Heart left ventricle (tissue), 16 donors: ENCODE data around the gene CES2. TPM values are rescaled to one million over a fixed set of nuclear protein-coding genes. Genes with fewer than 3 reads are reported as not detected.
A peak's percentile ranks its signal among the peaks of the same experiment; 100 is the strongest.

ENCODE experiments used
- ATAC-seq, 4 donors: fragments of 200-7000 bp; cut with Tn5 transposase; one replicate each; pipeline ENCODE4 v1.9.1; 2020 to 2022; ENCODE audit warnings: moderate library complexity in 4 of 4, mild to moderate bottlenecking in 3 of 4, moderate number of reproducible peaks in 1 of 4
- DNase-seq, 5 donors: peaks; one replicate each; pipeline ENCODE4 v3.0.0-alpha.2; 2020
- H3K27ac ChIP-seq, 12 donors: fragments of 200-600 bp; sonication (generic) in 4 of 12; one replicate each; pipeline versions ENCODE4 v1.5.0 to v1.8.0; 2016 to 2022; ENCODE audit warnings: mild to moderate bottlenecking in 2 of 12
- H3K27me3 ChIP-seq, 9 donors: fragments of 200-600 bp; sonication (generic) in 2 of 9; one replicate each; pipeline versions ENCODE4 v1.5.1 to v1.8.0; 2016 to 2022; ENCODE audit warnings: mild to moderate bottlenecking in 3 of 9
- H3K36me3 ChIP-seq, 9 donors: fragments of 200-600 bp; sonication (generic) in 2 of 9; one replicate each; pipeline versions ENCODE4 v1.5.0 to v1.8.0; 2018 to 2022; ENCODE audit warnings: mild to moderate bottlenecking in 2 of 9
- H3K4me1 ChIP-seq, 12 donors: fragments of 200-600 bp; sonication (generic) in 4 of 12; one replicate each; pipeline versions ENCODE4 v1.5.0 to v1.8.0; 2016 to 2022; ENCODE audit warnings: mild to moderate bottlenecking in 3 of 12
- H3K4me3 ChIP-seq, 12 donors: fragments of 200-600 bp; sonication (generic) in 4 of 12; one replicate each; pipeline versions ENCODE4 v1.5.0 to v1.8.0; 2017 to 2022; ENCODE audit warnings: mild to moderate bottlenecking in 9 of 12, moderate library complexity in 4 of 12
- H3K9me3 ChIP-seq, 12 donors: fragments of 200-600 bp; sonication (generic) in 4 of 12; one replicate each; pipeline versions ENCODE4 v1.5.0 to v1.8.0; 2016 to 2022; ENCODE audit warnings: mild to moderate bottlenecking in 1 of 12
- CTCF ChIP-seq, 12 donors: fragments of 200-600 bp; sonication (generic) in 4 of 12; IDR thresholded peaks; one replicate each; pipeline versions ENCODE4 v1.5.0 to v1.8.0; 2018 to 2022; ENCODE audit warnings: antibody characterized with exemption in 12 of 12, mild to moderate bottlenecking in 5 of 12
- POLR2A ChIP-seq, 2 donors: fragments of 450-650 bp; IDR thresholded peaks; one replicate each; pipeline ENCODE4 v1.6.1; 2017; ENCODE audit warnings: antibody characterized with exemption in 2 of 2, mild to moderate bottlenecking in 2 of 2, moderate library complexity in 2 of 2
- WGBS, 4 donors: extraction: QIAGEN DNeasy Blood & Tissue Kit in 2 of 4; methylation state at CpG; one replicate each; pipeline versions ENCODE4 v1.1.5 to v1.1.7; 2013 to 2018; 5-methylcytosine and 5-hydroxymethylcytosine counted together
- intact Hi-C, 10 donors: fragments of 100-400 bp; cut with DNase I; formaldehyde crosslinking; loops; one replicate each; pipeline versions ENCODE4 v1.11.1 to v1.14.2; 2022
- polyA plus RNA-seq, 2 donors: library from polyadenylated mRNA; stranded (reverse); fragments of 200-250 nt; gene quantifications; one replicate each; pipeline ENCODE4 v1.2.3, GENCODE V29; 2013
- total RNA-seq, 9 donors: library from RNA; depleted of rRNA in 2 of 9; stranded (reverse); fragments of >200 nt in 2 of 9; fragmentation: NEBNext Ultra II Directional in 3 of 9; extraction: Animal tissue kit (Norgen Biotek cat#: 25700) in 3 of 9; gene quantifications; one replicate each; pipeline versions ENCODE4 v1.1.0 to v1.2.4, GENCODE V29; 2016 to 2023
- donor health status: ischemic (EF 13 %, LVEDD 7.1; RV severe dilation, severe dysfunction).
- donor health status: healthy with polysubstance abuse.
- donor health status: DM: no; HTN: yes; CAD: no.
- donor health status: DM: no; HTN: no; CAD: no.
- donor health status: ischemic (EF 25% LVEDD 6.9; RV normal size, moderate dysfunction).
- donor health status: ischemic (EF 25% LVEDD 5.7; RV mildly dilated, moderate dysfunction).
- donor health status: healthy.
- donor health status: DM: yes; HTN: yes; CAD: no.
- donor health status: ischemic (EF 35%, LVEDD 5.7; RV mildly dilated, moderate dysfunction).
- donor health status: nonischemic (EF 11% LVEDD 7.7; RV severe dilation, severe dysfunction).
- donor health status: DM: yes; HTN: yes; CAD: no.
- donor health status: PGD.
- donor health status: ischemic (EF 29% LVEDD 5.4; RV normal size, mild dysfunction).
- donor health status: nonischemic (EF 23%, LVEDD 6.1; RV moderate dilation, normal function).

The CES2 gene
- total and polyA plus RNA-seq, 11 donors = 40.9 to 157 (median 78.8) TPM

GRCh38 chr16:66983033-66983432 lies 47.7 kb downstream of the CES2 start:
- intact Hi-C loops = no loop called here
- Histone ChIP-seq H3K27ac (no peak overlapping the region), H3K27me3 (no peaks in the 10 kb centered on the region), H3K36me3 (no peaks in the 10 kb centered on the region), H3K4me1 (peaks cover 0 to 8% (median 0%) of the 10 kb centered on the region in 12 donors), H3K4me3 (no peak overlapping the region), H3K9me3 (peaks cover 0 to 2% (median 0%) of the 10 kb centered on the region in 12 donors)
- TF ChIP-seq POLR2A (IDR thresholded peaks at IDR 0.05) = no peak
- no peak for TF ChIP-seq CTCF (IDR thresholded peaks at IDR 0.05)
- 94 to 96% (median 95%) methylated on average over 9 of the region's 9 CpGs for WGBS, 4 donors
- DNase-seq = peak in 1 of 5 donors; percentile 14
- ATAC-seq = no peak

GRCh38 chr16:66984892-66985311 lies 49.6 kb downstream of the CES2 start:
- Histone ChIP-seq H3K4me1 (no peaks in the 10 kb centered on the region), H3K9me3 (peaks cover 0 to 2% (median 0%) of the 10 kb centered on the region in 12 donors), H3K27me3 (no peaks in the 10 kb centered on the region), H3K27ac (peak overlapping the region in 1 of 12 donors; percentile 42), H3K36me3 (no peaks in the 10 kb centered on the region), H3K4me3 (no peak overlapping the region)
- ATAC-seq = no peak
- intact Hi-C loops = no loop called here
- no peak for DNase-seq
- TF ChIP-seq CTCF (IDR thresholded peaks at IDR 0.05) = no peak
- no peak for TF ChIP-seq POLR2A (IDR thresholded peaks at IDR 0.05)
- WGBS, 4 donors = 87 to 96% (median 91%) methylated on average over 2 to 4 of the region's 4 CpGs

GRCh38 chr16:66986559-66986958 lies 51.2 kb downstream of the CES2 start:
- 93 to 99% (median 95%) methylated on average over 5 to 6 of the region's 6 CpGs for WGBS, 4 donors
- intact Hi-C loops = no loop called here
- DNase-seq = no peak
- Histone ChIP-seq H3K9me3 (peaks cover 0 to 2% (median 0%) of the 10 kb centered on the region in 12 donors), H3K27me3 (no peaks in the 10 kb centered on the region), H3K4me3 (no peak overlapping the region), H3K4me1 (no peaks in the 10 kb centered on the region), H3K36me3 (no peaks in the 10 kb centered on the region), H3K27ac (no peak overlapping the region)
- TF ChIP-seq CTCF (IDR thresholded peaks at IDR 0.05) (no peak), POLR2A (IDR thresholded peaks at IDR 0.05) (no peak)
- no peak for ATAC-seq

- ATAC-seq = no peak
- Histone ChIP-seq H3K9me3 (no peaks in the 10 kb centered on the region), H3K27me3 (no peaks in the 10 kb centered on the region)
These were observed 53.0 kb downstream of the CES2 start, which contains the start of gene CES4A for GRCh38 chr16:66988197-66988788. Gene CES4A, plus strand, starts transcription at chr16:66988589. Its CDS starts 184 bp downstream, at chr16:66988773.

More at GRCh38 chr16:66988197-66988788, 53.0 kb downstream of the CES2 start, which contains the start of gene CES4A:
- 75 to 83% (median 78%) methylated on average over 10 to 11 of the region's 11 CpGs for whole genome bisulfite sequencing, 4 donors
- H3K4me3 ChIP-seq = no peak within 1 kb of the TSS
- no peaks in the 10 kb centered on the region for H3K36me3 ChIP-seq
- TF ChIP-seq POLR2A (IDR thresholded peaks at IDR 0.05) = no peak
- no peak for TF ChIP-seq CTCF (IDR thresholded peaks at IDR 0.05)
- intact Hi-C loops = no loop called here
- H3K4me1 ChIP-seq = no peaks in the 10 kb centered on the region
- DNase-seq = no peak
- no peak within 1 kb of the TSS for H3K27ac ChIP-seq
